ENCODE data around the gene COBL. TPM values are rescaled to one million over a fixed set of nuclear protein-coding genes. Genes with fewer than 3 reads are reported as not detected.

COBL gene
- total RNA-seq, 4 donors from 2014 or later = 14.3 to 19.3 (median 15.9) TPM

GRCh38 chr7:51314726-51315125 lies 1.9 kb downstream of the COBL start:
- peak in 1 of 2 donors; percentile 19 for DNase-seq

GRCh38 chr7:51313738-51314425 lies 2.7 kb downstream of the COBL start:
- no peaks in the 10 kb centered on the region for H3K36me3 ChIP-seq
- no peak for DNase-seq
- TF ChIP-seq CTCF (IDR thresholded peaks at IDR 0.05) (no peak), POLR2A (IDR thresholded peaks at IDR 0.05) (no peak)
- WGBS, 2 donors = 88 to 90% methylated on average over 6 of the region's 6 CpGs
- H3K27ac ChIP-seq = peak overlapping the region in 1 of 3 donors; percentile 45
- H3K9me3 ChIP-seq = no peaks in the 10 kb centered on the region
- H3K4me1 ChIP-seq = peaks cover 17 to 18% of the 10 kb centered on the region in 2 donors
- H3K27me3 ChIP-seq = no peaks in the 10 kb centered on the region
- H3K4me3 ChIP-seq (replicated peaks in 1 of 3) = no peak overlapping the region
- intact Hi-C loops (cut with DNase I) = no loop called here

More at GRCh38 chr7:51314726-51315125, 1.9 kb downstream of the COBL start:
- peaks cover 15 to 18% of the 10 kb centered on the region in 2 donors for H3K4me1 ChIP-seq
- intact Hi-C loops (cut with DNase I) = no loop called here
- TF ChIP-seq CTCF (IDR thresholded peaks at IDR 0.05) (no peak), POLR2A (IDR thresholded peaks at IDR 0.05) (no peak)
- H3K27me3 ChIP-seq = no peaks in the 10 kb centered on the region
- H3K9me3 ChIP-seq = no peaks in the 10 kb centered on the region
- H3K27ac ChIP-seq = peak overlapping the region; percentile 19 to 82 (median 82)
- H3K36me3 ChIP-seq = no peaks in the 10 kb centered on the region
- H3K4me3 ChIP-seq (replicated peaks in 1 of 3) = no peak overlapping the region
- WGBS, 2 donors = 83 to 92% methylated on average over 4 of the region's 4 CpGs

- TF ChIP-seq CTCF (IDR thresholded peaks at IDR 0.05) = no peak
- TF ChIP-seq POLR2A (IDR thresholded peaks at IDR 0.05) = no peak
- peaks cover 18 to 21% of the 10 kb centered on the region in 2 donors for H3K4me1 ChIP-seq
- no peaks in the 10 kb centered on the region for H3K9me3 ChIP-seq
- H3K4me3 ChIP-seq (replicated peaks in 1 of 3) = no peak overlapping the region
- no peak overlapping the region for H3K27ac ChIP-seq
- DNase-seq = no peak
- no peaks in the 10 kb centered on the region for H3K36me3 ChIP-seq
- H3K27me3 ChIP-seq = no peaks in the 10 kb centered on the region
- intact Hi-C loops (cut with DNase I) = no loop called here
- 95% methylated on average over 5 of the region's 5 CpGs for WGBS, 2 donors
Measured at GRCh38 chr7:51312951-51313737, 3.5 kb downstream of the COBL start.

GRCh38 chr7:51311166-51311565 lies 5.4 kb downstream of the COBL start:
- intact Hi-C loops (cut with DNase I) = no loop called here
- Histone ChIP-seq H3K4me1 (peaks cover 14 to 15% of the 10 kb centered on the region in 2 donors), H3K36me3 (no peaks in the 10 kb centered on the region), H3K4me3 (replicated peaks in 1 of 3) (no peak overlapping the region), H3K27me3 (no peaks in the 10 kb centered on the region), H3K9me3 (no peaks in the 10 kb centered on the region), H3K27ac (no peak overlapping the region)
- WGBS, 2 donors = 92 to 94% methylated on average over 3 of the region's 3 CpGs
- DNase-seq = no peak
- no peak for TF ChIP-seq POLR2A (IDR thresholded peaks at IDR 0.05)
- TF ChIP-seq CTCF (IDR thresholded peaks at IDR 0.05) = no peak

- no peak overlapping the region for H3K4me3 ChIP-seq (replicated peaks in 1 of 3)
- peaks cover 14 to 15% of the 10 kb centered on the region in 2 donors for H3K4me1 ChIP-seq
- 80 to 82% methylated on average over 3 of the region's 3 CpGs for WGBS, 2 donors
- H3K36me3 ChIP-seq = no peaks in the 10 kb centered on the region
- peak; percentile 40 to 46 for DNase-seq
- intact Hi-C loops (cut with DNase I) = no loop called here
- no peak for TF ChIP-seq POLR2A (IDR thresholded peaks at IDR 0.05)
- H3K9me3 ChIP-seq = no peaks in the 10 kb centered on the region
- H3K27me3 ChIP-seq = no peaks in the 10 kb centered on the region
- no peak overlapping the region for H3K27ac ChIP-seq
Measured at GRCh38 chr7:51310131-51310583, 6.5 kb downstream of the COBL start.
